OCI-LY7 (cell line): Measurements from ENCODE around the gene TKFC.

Experiments used
- CTCF ChIP-seq: fragments of 200-600 bp; sonication (generic); conservative IDR thresholded peaks from 2 replicates; pipeline ENCODE4 v1.5.1; 2014; ENCODE audit warnings: mild to moderate bottlenecking, antibody characterized with exemption, low read length, moderate library complexity, mixed read lengths
- EZH2phosphoT487 ChIP-seq: fragments of 200-600 bp; sonication (generic); IDR thresholded peaks from 2 replicates; pipeline ENCODE4 v1.6.1; 2018; ENCODE audit warnings: low read depth, borderline replicate concordance, mild to moderate bottlenecking, mixed run types, antibody characterized with exemption, low read length, moderate library complexity, mixed read lengths

GRCh38 chr11:61364012-61364675 lies 31.1 kb downstream of the TKFC start:
- TF ChIP-seq CTCF (no peak), EZH2phosphoT487 (no peak)
